HepG2 (cell line): ENCODE measurements around the gene UBE2L6. TPM values are rescaled to one million over a fixed set of nuclear protein-coding genes. Genes with fewer than 3 reads are reported as not detected.
A peak's percentile ranks its signal among the peaks of the same experiment; 100 is the strongest.

Source experiments
- CREM ChIP-seq, 2 experiments: sonication (generic) in 1 of 2; formaldehyde crosslinking in 1 of 2; IDR thresholded peaks; 2 replicates each; pipeline versions ENCODE4 v1.4.0 to v1.6.1; 2016 to 2020; ENCODE audit warnings: antibody characterized with exemption in 1 of 2, mild to moderate bottlenecking in 1 of 2, missing genetic modification reagents in 1 of 2
- HNF4A ChIP-seq: sonication (generic); formaldehyde crosslinking; IDR thresholded peaks from 2 replicates; pipeline ENCODE4 v1.4.0; 2020; ENCODE audit warnings: missing genetic modification reagents
- HNRNPL ChIP-seq: fragments of 200-400 bp; formaldehyde crosslinking; IDR thresholded peaks from 2 replicates; pipeline ENCODE4 v1.6.1; 2017; ENCODE audit warnings: mild to moderate bottlenecking, low read depth, low read length
- IRF2 ChIP-seq: IDR thresholded peaks from 2 replicates; pipeline ENCODE4 v1.6.1; 2018; ENCODE audit warnings: missing genetic modification reagents, missing compliant biosample characterization
- KLF13 ChIP-seq: sonication (generic); formaldehyde crosslinking; IDR thresholded peaks from 2 replicates; pipeline ENCODE4 v1.4.0; 2020; ENCODE audit warnings: mild to moderate bottlenecking, missing genetic modification reagents
- KLF16 ChIP-seq, 2 experiments: sonication (generic) in 1 of 2; formaldehyde crosslinking in 1 of 2; IDR thresholded peaks; 2 replicates each; pipeline versions ENCODE4 v1.6.1 to v1.8.0; 2016 to 2023; ENCODE audit warnings: missing genetic modification reagents in 2 of 2, missing compliant biosample characterization in 1 of 2
- KMT2B ChIP-seq: IDR thresholded peaks from 2 replicates; pipeline ENCODE4 v1.6.1; 2016; ENCODE audit warnings: missing genetic modification reagents, missing compliant biosample characterization
- MXD1 ChIP-seq: sonication (generic); formaldehyde crosslinking; IDR thresholded peaks from 2 replicates; pipeline ENCODE4 v1.4.0; 2020; ENCODE audit warnings: mild to moderate bottlenecking, missing genetic modification reagents
- NFIC ChIP-seq: IDR thresholded peaks from 2 replicates; pipeline ENCODE4 v1.6.1; 2012; ENCODE audit warnings: mild to moderate bottlenecking, low read length, inconsistent platforms
- NFYC ChIP-seq: IDR thresholded peaks from 2 replicates; pipeline ENCODE4 v1.6.1; 2016; ENCODE audit warnings: missing genetic modification reagents, missing compliant biosample characterization
- PAWR ChIP-seq: sonication (generic); formaldehyde crosslinking; IDR thresholded peaks from 2 replicates; pipeline ENCODE4 v1.4.0; 2020; ENCODE audit warnings: missing genetic modification reagents, mild to moderate bottlenecking, borderline replicate concordance
- SALL2 ChIP-seq: sonication (generic); formaldehyde crosslinking; IDR thresholded peaks from 2 replicates; pipeline ENCODE4 v1.8.1; 2023; ENCODE audit warnings: mild to moderate bottlenecking, missing genetic modification reagents, inconsistent platforms
- TEF ChIP-seq: sonication (generic); formaldehyde crosslinking; IDR thresholded peaks from 2 replicates; pipeline ENCODE4 v1.5.0; 2020; ENCODE audit warnings: missing genetic modification reagents
- TRIM24 ChIP-seq: sonication (generic); formaldehyde crosslinking; IDR thresholded peaks from 2 replicates; pipeline ENCODE4 v1.8.0; 2022; ENCODE audit warnings: mild to moderate bottlenecking, missing genetic modification reagents
- U2AF1 ChIP-seq: fragments of 200-400 bp; formaldehyde crosslinking; optimal IDR thresholded peaks from 2 replicates; pipeline ENCODE3; 2017; ENCODE audit warnings: mild to moderate bottlenecking, low read depth, low read length
- ZFP82 ChIP-seq: sonication (generic); formaldehyde crosslinking; IDR thresholded peaks from 2 replicates; pipeline ENCODE4 v1.5.1; 2020; ENCODE audit warnings: mild to moderate bottlenecking, missing genetic modification reagents, borderline replicate concordance
- ZNF101 ChIP-seq: sonication (generic); formaldehyde crosslinking; IDR thresholded peaks from 2 replicates; pipeline ENCODE4 v1.4.0; 2020; ENCODE audit warnings: mild to moderate bottlenecking, low read depth, missing genetic modification reagents, borderline replicate concordance
- ZNF225 ChIP-seq: sonication (generic); formaldehyde crosslinking; IDR thresholded peaks from 2 replicates; pipeline ENCODE4 v1.4.0; 2020; ENCODE audit warnings: mild to moderate bottlenecking, missing genetic modification reagents
- ZNF564 ChIP-seq: sonication (generic); formaldehyde crosslinking; IDR thresholded peaks from 2 replicates; pipeline ENCODE4 v1.8.1; 2023; ENCODE audit warnings: mild to moderate bottlenecking, missing genetic modification reagents
- ZNF747 ChIP-seq: sonication (generic); formaldehyde crosslinking; IDR thresholded peaks from 2 replicates; pipeline ENCODE4 v1.8.1; 2023; ENCODE audit warnings: missing genetic modification reagents, mild to moderate bottlenecking, borderline replicate concordance
- ZNF75D ChIP-seq: sonication (generic); formaldehyde crosslinking; IDR thresholded peaks from 2 replicates; pipeline ENCODE4 v1.8.1; 2023; ENCODE audit warnings: missing genetic modification reagents, mild to moderate bottlenecking, borderline replicate concordance
- ZNF776 ChIP-seq: sonication (generic); formaldehyde crosslinking; IDR thresholded peaks from 2 replicates; pipeline ENCODE4 v1.4.0; 2020; ENCODE audit warnings: mild to moderate bottlenecking, missing genetic modification reagents
- ZNF780A ChIP-seq: sonication (generic); formaldehyde crosslinking; IDR thresholded peaks from 2 replicates; pipeline ENCODE4 v1.8.0; 2022; ENCODE audit warnings: mild to moderate bottlenecking, missing genetic modification reagents, moderate library complexity
- ZNF781 ChIP-seq: sonication (generic); formaldehyde crosslinking; IDR thresholded peaks from 2 replicates; pipeline ENCODE4 v1.5.1; 2020; ENCODE audit warnings: borderline replicate concordance, mild to moderate bottlenecking, missing genetic modification reagents; ENCODE audit errors: not compliant biosample characterization
- ZNF878 ChIP-seq: sonication (generic); formaldehyde crosslinking; IDR thresholded peaks from 2 replicates; pipeline ENCODE4 v1.8.1; 2023; ENCODE audit warnings: mild to moderate bottlenecking, missing genetic modification reagents, moderate library complexity
- ZSCAN30 ChIP-seq: sonication (generic); formaldehyde crosslinking; IDR thresholded peaks from 2 replicates; pipeline ENCODE4 v1.5.0; 2020; ENCODE audit warnings: mild to moderate bottlenecking, missing genetic modification reagents
- polyA plus RNA-seq, 8 experiments: library from polyadenylated mRNA; depleted of rRNA in 3 of 8; stranded (reverse) in 7 of 8; unstranded in 1 of 8; fragments of >200 nt; fragmentation: Illumina TruSeq in 4 of 8; extraction: Trizol in 4 of 8; gene quantifications; 2 replicates each; pipeline versions ENCODE4 v1.2.1 to v1.2.3, GENCODE V29; 2011 to 2016; ENCODE audit warnings: low read depth in 4 of 8, missing spikeins in 1 of 8, mixed read lengths in 1 of 8; ENCODE audit not compliant: insufficient read depth in 1 of 8
- total RNA-seq, 5 experiments: library from RNA; depleted of rRNA; stranded (reverse); fragments of >200 nt; fragmentation: Illumina TruSeq; extraction: Trizol; gene quantifications; 2 replicates each; pipeline ENCODE4 v1.2.3, GENCODE V29; 2016; ENCODE audit warnings: low read depth in 1 of 5
- TF ChIP-seq, protein P1 (sequence below): IDR thresholded peaks from 2 replicates; pipeline ENCODE4 v1.6.1; 2016; ENCODE audit warnings: missing compliant biosample characterization, missing genetic modification reagents, borderline replicate concordance
- TF ChIP-seq, protein P2 (sequence below): sonication (generic); formaldehyde crosslinking; IDR thresholded peaks from 2 replicates; pipeline ENCODE4 v1.5.0; 2020; ENCODE audit warnings: mild to moderate bottlenecking, low read depth, missing genetic modification reagents, borderline replicate concordance

The UBE2L6 gene
- total and polyA plus RNA-seq, 2 of the 13 experiments (the other 11 are each of a cell fraction or from before 2014, with no cell fraction given): 30.3 to 30.4 TPM

DNA sequence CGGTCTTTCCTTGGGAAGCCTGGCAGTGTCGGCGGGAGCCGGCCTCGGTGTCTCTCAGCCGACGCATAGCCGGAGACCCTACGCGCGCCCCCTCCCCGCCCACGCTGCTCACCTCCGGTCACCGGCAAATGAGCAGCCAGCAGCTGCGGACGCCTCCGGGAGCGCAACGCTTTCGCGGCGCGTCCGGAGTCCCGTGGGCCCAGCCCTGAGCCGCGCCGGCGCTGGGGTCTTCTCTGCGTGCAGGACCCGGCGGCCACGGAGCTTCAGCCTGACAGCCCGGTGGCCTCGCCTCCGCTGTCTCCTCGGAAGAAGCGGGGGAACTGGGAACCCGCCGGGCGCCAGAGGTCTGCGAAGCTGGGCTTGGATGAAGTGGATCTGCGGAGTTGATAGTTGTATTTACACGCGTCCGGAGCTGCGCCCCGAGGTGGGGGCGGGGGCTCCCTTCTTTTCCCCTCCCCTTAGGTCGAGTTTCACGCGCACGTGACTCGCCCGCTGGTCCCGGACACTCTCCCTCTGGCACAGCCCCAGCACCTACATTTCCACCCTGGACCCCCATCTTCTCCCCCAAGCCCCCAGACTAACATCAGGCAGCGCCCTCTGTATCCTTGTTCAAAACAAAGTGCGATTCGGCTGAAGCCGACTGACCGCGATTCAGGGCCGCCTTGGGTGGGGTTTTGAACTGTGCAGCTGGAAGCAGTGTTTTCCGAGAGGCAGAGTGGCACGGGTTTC, 52.0 kb downstream of the UBE2L6 start, which contains the start of gene SLC43A1 (continued):
- peak; percentile 70; the same call in 1 of the 2 replicates for TF ChIP-seq ZNF564 (CRISPR knock-in tag)
- TF ChIP-seq ZNF780A (CRISPR knock-in tag): no peak
- TF ChIP-seq CREM (IDR thresholded peaks at IDR 0.05): no peak
- no peak for TF ChIP-seq CREM (CRISPR knock-in tag; IDR thresholded peaks at IDR 0.05)
- peak; percentile 59; the same call in 1 of the 2 replicates for TF ChIP-seq KMT2B (CRISPR knock-in tag)
- no peak for TF ChIP-seq HNF4A
- no peak; the same call in 1 of the 2 replicates for TF ChIP-seq SALL2
- TF ChIP-seq ZNF747 (CRISPR knock-in tag): peak; percentile 22; the same call in 1 of the 2 replicates
- TF ChIP-seq NFYC: no peak
- no peak for TF ChIP-seq ZNF75D
- no peak for TF ChIP-seq PAWR
- TF ChIP-seq U2AF1: no peak
- TF ChIP-seq TEF (CRISPR knock-in tag): no peak
- TF ChIP-seq HNRNPL: no peak
- no peak for TF ChIP-seq TRIM24
- peak; percentile 95 for TF ChIP-seq ZNF776 (CRISPR knock-in tag)
- no peak for TF ChIP-seq ZNF101 (CRISPR knock-in tag)
- 0 out of 2 replicates have a peak, but pooled peaks have one; percentile 15 for TF ChIP-seq IRF2 (CRISPR knock-in tag)
- no peak for TF ChIP-seq ZNF781
- TF ChIP-seq NFIC: 0 out of 2 replicates have a peak, but pooled peaks have one; percentile 7
- peak; percentile 54; the same call in 1 of the 2 replicates for TF ChIP-seq ZFP82 (CRISPR knock-in tag)
- peak; percentile 37; the same call in 1 of the 2 replicates for TF ChIP-seq ZNF225 (CRISPR knock-in tag)
- no peak for TF ChIP-seq KLF13
- TF ChIP-seq, protein P1, sequence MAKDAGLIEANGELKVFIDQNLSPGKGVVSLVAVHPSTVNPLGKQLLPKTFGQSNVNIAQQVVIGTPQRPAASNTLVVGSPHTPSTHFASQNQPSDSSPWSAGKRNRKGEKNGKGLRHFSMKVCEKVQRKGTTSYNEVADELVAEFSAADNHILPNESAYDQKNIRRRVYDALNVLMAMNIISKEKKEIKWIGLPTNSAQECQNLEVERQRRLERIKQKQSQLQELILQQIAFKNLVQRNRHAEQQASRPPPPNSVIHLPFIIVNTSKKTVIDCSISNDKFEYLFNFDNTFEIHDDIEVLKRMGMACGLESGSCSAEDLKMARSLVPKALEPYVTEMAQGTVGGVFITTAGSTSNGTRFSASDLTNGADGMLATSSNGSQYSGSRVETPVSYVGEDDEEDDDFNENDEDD: 0 out of 2 replicates have a peak, but pooled peaks have one; percentile 10
- TF ChIP-seq KLF16 (CRISPR knock-in tag; IDR thresholded peaks at IDR 0.05): 0 out of 4 replicates have a peak, but pooled peaks of 1 of the 2 experiments have one; percentile 49
- TF ChIP-seq ZSCAN30: 0 out of 2 replicates have a peak, but pooled peaks have one; percentile 62
- TF ChIP-seq, protein P2, sequence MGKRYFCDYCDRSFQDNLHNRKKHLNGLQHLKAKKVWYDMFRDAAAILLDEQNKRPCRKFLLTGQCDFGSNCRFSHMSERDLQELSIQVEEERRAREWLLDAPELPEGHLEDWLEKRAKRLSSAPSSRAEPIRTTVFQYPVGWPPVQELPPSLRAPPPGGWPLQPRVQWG (CRISPR knock-in tag): no peak
- peak; percentile 32; the same call in 1 of the 2 replicates for TF ChIP-seq ZNF878 (CRISPR knock-in tag)
- peak; percentile 75; the same call in 1 of the 2 replicates for TF ChIP-seq MXD1 (CRISPR knock-in tag)
